H9 (cell line): ENCODE measurements around the gene CDH13. TPM values are rescaled to one million over a fixed set of nuclear protein-coding genes. Genes with fewer than 3 reads are reported as not detected.

Source experiments
- DNase-seq: peaks from one replicate; pipeline ENCODE4 v3.0.0-alpha.2; 2017
- H2AFZ ChIP-seq: one replicate; pipeline ENCODE4 v1.6.1; 2013; ENCODE audit warnings: mild to moderate bottlenecking, low read length, control low read depth, moderate library complexity
- H2AK5ac ChIP-seq: 2 replicates; pipeline ENCODE4 v1.6.1; 2013; ENCODE audit warnings: low read length, control low read depth, mixed read lengths; ENCODE audit not compliant: insufficient read length
- H2BK120ac ChIP-seq: one replicate; pipeline ENCODE4 v1.6.1; 2013; ENCODE audit warnings: low read depth, mild to moderate bottlenecking, low read length, control low read depth, inconsistent platforms; ENCODE audit not compliant: poor library complexity, severe bottlenecking
- H2BK12ac ChIP-seq: 2 replicates; pipeline ENCODE4 v1.6.1; 2013; ENCODE audit warnings: low read length, control low read depth, mixed read lengths, low read depth; ENCODE audit not compliant: insufficient read length
- H2BK15ac ChIP-seq: 2 replicates; pipeline ENCODE4 v1.6.1; 2013; ENCODE audit warnings: low read depth, low read length, control low read depth
- H2BK20ac ChIP-seq: one replicate; pipeline ENCODE4 v1.6.1; 2013; ENCODE audit warnings: low read depth, mild to moderate bottlenecking, low read length, control low read depth, inconsistent platforms; ENCODE audit not compliant: poor library complexity, severe bottlenecking
- H2BK5ac ChIP-seq: 2 replicates; pipeline ENCODE4 v1.6.1; 2013; ENCODE audit warnings: low read length, control low read depth, mixed read lengths; ENCODE audit not compliant: insufficient read length
- H3K14ac ChIP-seq: 2 replicates; pipeline ENCODE4 v1.6.1; 2013; ENCODE audit warnings: low read length, control low read depth; ENCODE audit not compliant: insufficient read depth
- H3K18ac ChIP-seq: 2 replicates; pipeline ENCODE4 v1.6.1; 2013; ENCODE audit warnings: low read depth, mild to moderate bottlenecking, mixed read lengths, low read length, control low read depth; ENCODE audit not compliant: insufficient read length
- H3K23ac ChIP-seq: 2 replicates; pipeline ENCODE4 v1.6.1; 2013; ENCODE audit warnings: low read length, control low read depth, mixed read lengths, low read depth; ENCODE audit not compliant: insufficient read length
- H3K23me2 ChIP-seq: 2 replicates; pipeline ENCODE4 v1.6.1; 2013; ENCODE audit warnings: low read depth, mild to moderate bottlenecking, mixed read lengths, low read length, control low read depth; ENCODE audit not compliant: insufficient read length, poor library complexity, severe bottlenecking
- H3K27ac ChIP-seq: 2 replicates; pipeline ENCODE4 v1.5.1; 2013; ENCODE audit warnings: low read length, control low read depth, mixed read lengths, low read depth; ENCODE audit not compliant: insufficient read length
- H3K27me3 ChIP-seq: 2 replicates; pipeline ENCODE4 v1.6.1; 2013; ENCODE audit warnings: low read length, control low read depth, inconsistent platforms; ENCODE audit not compliant: insufficient read depth
- H3K4ac ChIP-seq: 2 replicates; pipeline ENCODE4 v1.6.1; 2013; ENCODE audit warnings: low read depth, mild to moderate bottlenecking, control low read depth, inconsistent platforms, low read length, moderate library complexity
- H3K4me1 ChIP-seq: 2 replicates; pipeline ENCODE4 v1.6.1; 2013; ENCODE audit warnings: low read length, control low read depth, inconsistent platforms; ENCODE audit not compliant: insufficient read depth
- H3K4me2 ChIP-seq: 2 replicates; pipeline ENCODE4 v1.6.1; 2013; ENCODE audit warnings: low read length, control low read depth, mixed read lengths; ENCODE audit not compliant: insufficient read length, insufficient read depth
- H3K56ac ChIP-seq: 2 replicates; pipeline ENCODE4 v1.6.1; 2013; ENCODE audit warnings: low read depth, mild to moderate bottlenecking, mixed read lengths, low read length, control low read depth; ENCODE audit not compliant: insufficient read length
- H3K79me1 ChIP-seq: 2 replicates; pipeline ENCODE4 v1.6.1; 2013; ENCODE audit warnings: low read depth, mild to moderate bottlenecking, moderate library complexity, low read length, control low read depth, inconsistent platforms; ENCODE audit not compliant: insufficient read depth, poor library complexity, severe bottlenecking
- H3K79me2 ChIP-seq: 2 replicates; pipeline ENCODE4 v1.6.1; 2013; ENCODE audit warnings: low read length, control low read depth, inconsistent platforms; ENCODE audit not compliant: insufficient read depth
- H3K9ac ChIP-seq: 2 replicates; pipeline ENCODE4 v1.6.1; 2013; ENCODE audit warnings: low read length, control low read depth, mixed read lengths; ENCODE audit not compliant: insufficient read length; ENCODE audit errors: extremely low read depth
- H3K9me3 ChIP-seq: one replicate; pipeline ENCODE4 v1.6.1; 2013; ENCODE audit warnings: low read depth, low read length, inconsistent platforms; ENCODE audit not compliant: control insufficient read depth
- H3T11ph ChIP-seq: one replicate; pipeline ENCODE4 v1.6.1; 2013; ENCODE audit warnings: mild to moderate bottlenecking, low read length, control low read depth, inconsistent platforms
- H4K20me1 ChIP-seq: one replicate; pipeline ENCODE4 v1.6.1; 2013; ENCODE audit not compliant: control insufficient read depth, insufficient read length, insufficient read depth
- H4K5ac ChIP-seq: 2 replicates; pipeline ENCODE4 v1.6.1; 2013; ENCODE audit warnings: low read depth, mild to moderate bottlenecking, mixed read lengths, low read length, control low read depth; ENCODE audit not compliant: insufficient read length
- H4K8ac ChIP-seq: replicated peaks from 2 replicates; pipeline ENCODE4 v1.6.1; 2013; ENCODE audit warnings: low read length, control low read depth, mixed read lengths, low read depth; ENCODE audit not compliant: insufficient read length
- H4K91ac ChIP-seq: 2 replicates; pipeline ENCODE4 v1.6.1; 2013; ENCODE audit warnings: low read depth, mild to moderate bottlenecking, moderate library complexity, mixed read lengths, low read length, control low read depth; ENCODE audit not compliant: insufficient read length
- H3K27ac Mint-ChIP-seq, 3 experiments: 2 replicates in 2 of 3; 3 replicates in 1 of 3; pipeline ENCODE4 v1.8.0; 2020 to 2021; ENCODE audit warnings: mixed read lengths in 3 of 3, mild to moderate bottlenecking in 1 of 3, moderate library complexity in 1 of 3
- H3K27me3 Mint-ChIP-seq: 2 replicates; pipeline ENCODE4 v1.8.0; 2021; ENCODE audit warnings: low read depth, mild to moderate bottlenecking, moderate library complexity, mixed read lengths
- H3K36me3 Mint-ChIP-seq, 3 experiments: 2 replicates in 2 of 3; 3 replicates in 1 of 3; pipeline ENCODE4 v1.8.0; 2020 to 2021; ENCODE audit warnings: low read depth in 3 of 3, mixed read lengths in 3 of 3; ENCODE audit not compliant: insufficient read depth in 1 of 3
- H3K4me1 Mint-ChIP-seq, 2 experiments: 2 replicates each; pipeline ENCODE4 v1.8.0; 2020; ENCODE audit warnings: mixed read lengths in 2 of 2
- H3K4me3 Mint-ChIP-seq, 2 experiments: 2 replicates in 1 of 2; 3 replicates in 1 of 2; pipeline ENCODE4 v1.8.0; 2020 to 2021; ENCODE audit warnings: mild to moderate bottlenecking in 2 of 2, mixed read lengths in 2 of 2, moderate library complexity in 1 of 2
- H3K9me3 Mint-ChIP-seq, 2 experiments: 2 replicates in 1 of 2; 3 replicates in 1 of 2; pipeline ENCODE4 v1.8.0; 2020; ENCODE audit warnings: mild to moderate bottlenecking in 2 of 2, mixed read lengths in 2 of 2, moderate library complexity in 1 of 2
- WGBS: extraction: QIAGEN DNeasy Blood & Tissue Kit; methylation state at CpG from one replicate; pipeline ENCODE4 v1.1.7; 2013; ENCODE audit warnings: missing lambda C conversion rate, low lambda C conversion rate, mixed read lengths; ENCODE audit not compliant: insufficient read length; ENCODE audit errors: extremely low coverage; 5-methylcytosine and 5-hydroxymethylcytosine counted together
- total RNA-seq: library from RNA; stranded (reverse); gene quantifications from 2 replicates; pipeline ENCODE4 v1.2.1, GENCODE V29; 2021
- TF ChIP-seq, protein P1 (sequence below): fragments of 200-600 bp; sonication (generic); conservative IDR thresholded peaks from 3 replicates; pipeline ENCODE4 v1.8.0; 2021; ENCODE audit warnings: antibody characterized with exemption, mild to moderate bottlenecking

Gene CDH13
- total RNA-seq, 1 experiment from 2014 or later: 1.5 TPM

GRCh38 chr16:83552930-83553329 is 926.2 kb downstream of the CDH13 start:
- Mint-ChIP-seq H3K27ac (no peak overlapping the region), H3K36me3 (no peaks in the 10 kb centered on the region), H3K4me3 (no peak overlapping the region), H3K27me3 (no peaks in the 10 kb centered on the region; the same call in none of the 2 replicates), H3K9me3 (no peaks in the 10 kb centered on the region), H3K4me1 (peaks cover 21% of the 10 kb centered on the region in 2 experiments)
- H2BK5ac ChIP-seq: no peak overlapping the region
- DNase-seq: no peak
- H3K23me2 ChIP-seq: no peaks in the 10 kb centered on the region
- H3K9me3 ChIP-seq: no peaks in the 10 kb centered on the region
- H4K91ac ChIP-seq: no peak overlapping the region
- H3T11ph ChIP-seq: no peak overlapping the region
- H2AK5ac ChIP-seq: no peak overlapping the region
- no peak overlapping the region for H3K27ac ChIP-seq
- no peak overlapping the region for H3K18ac ChIP-seq
- WGBS: no CpG with 5 or more reads among the region's 10 CpGs
- H3K4me1 ChIP-seq: no peaks in the 10 kb centered on the region
- no peaks in the 10 kb centered on the region for H3K79me2 ChIP-seq
- H3K23ac ChIP-seq: no peak overlapping the region
- no peak overlapping the region for H3K4ac ChIP-seq
- no peak overlapping the region for H3K9ac ChIP-seq
- no peak overlapping the region for H2AFZ ChIP-seq
- H3K56ac ChIP-seq: no peak overlapping the region
- no peaks in the 10 kb centered on the region for H4K20me1 ChIP-seq
- no peak overlapping the region for H3K14ac ChIP-seq
- H4K8ac ChIP-seq: no peak overlapping the region
- no peaks in the 10 kb centered on the region for H3K79me1 ChIP-seq
- TF ChIP-seq, protein P1, sequence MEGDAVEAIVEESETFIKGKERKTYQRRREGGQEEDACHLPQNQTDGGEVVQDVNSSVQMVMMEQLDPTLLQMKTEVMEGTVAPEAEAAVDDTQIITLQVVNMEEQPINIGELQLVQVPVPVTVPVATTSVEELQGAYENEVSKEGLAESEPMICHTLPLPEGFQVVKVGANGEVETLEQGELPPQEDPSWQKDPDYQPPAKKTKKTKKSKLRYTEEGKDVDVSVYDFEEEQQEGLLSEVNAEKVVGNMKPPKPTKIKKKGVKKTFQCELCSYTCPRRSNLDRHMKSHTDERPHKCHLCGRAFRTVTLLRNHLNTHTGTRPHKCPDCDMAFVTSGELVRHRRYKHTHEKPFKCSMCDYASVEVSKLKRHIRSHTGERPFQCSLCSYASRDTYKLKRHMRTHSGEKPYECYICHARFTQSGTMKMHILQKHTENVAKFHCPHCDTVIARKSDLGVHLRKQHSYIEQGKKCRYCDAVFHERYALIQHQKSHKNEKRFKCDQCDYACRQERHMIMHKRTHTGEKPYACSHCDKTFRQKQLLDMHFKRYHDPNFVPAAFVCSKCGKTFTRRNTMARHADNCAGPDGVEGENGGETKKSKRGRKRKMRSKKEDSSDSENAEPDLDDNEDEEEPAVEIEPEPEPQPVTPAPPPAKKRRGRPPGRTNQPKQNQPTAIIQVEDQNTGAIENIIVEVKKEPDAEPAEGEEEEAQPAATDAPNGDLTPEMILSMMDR: no peak
- H2BK12ac ChIP-seq: no peak overlapping the region
- no peaks in the 10 kb centered on the region for H3K27me3 ChIP-seq
- H4K5ac ChIP-seq: no peak overlapping the region
- H2BK20ac ChIP-seq: no peak overlapping the region
- H3K4me2 ChIP-seq: no peak overlapping the region
- H2BK15ac ChIP-seq: no peak overlapping the region
- H2BK120ac ChIP-seq: no peak overlapping the region
